IMR-90 (cell line): Measurements from ENCODE around the gene KHNYN. TPM values are rescaled to one million over a fixed set of nuclear protein-coding genes. Genes with fewer than 3 reads are reported as not detected.

Experiments
- ATAC-seq: fragments of 200-7000 bp; cut with Tn5 transposase; 2 replicates; pipeline ENCODE4 v1.9.1; 2020; ENCODE audit warnings: low read depth, mild to moderate bottlenecking, moderate library complexity
- BruUV-seq: library from RNA; stranded (reverse); fragments of 400-500 nt; replicated peaks from 2 replicates; lab custom pipeline; 2021; lab: Mats Ljungman, UMichigan
- CTCF ChIA-PET: fragments of 300-600 bp; formaldehyde crosslinking; extraction: SDS; loops from one replicate; lab custom pipeline; 2021; ENCODE audit warnings: antibody characterized with exemption; lab: Yijun Ruan, JAX
- POLR2A ChIA-PET: fragments of 300-600 bp; sonication (Branson Sonifier 250); formaldehyde crosslinking; loops from one replicate; lab custom pipeline; 2022; ENCODE audit warnings: antibody characterized with exemption; ENCODE audit not compliant: unreplicated experiment; lab: Charles Lee
- DNase-seq: peaks from one replicate; pipeline ENCODE4 v3.0.0; 2013
- H2AFZ ChIP-seq: replicated peaks from 2 replicates; pipeline ENCODE3; 2013; ENCODE audit warnings: low read length, mild to moderate bottlenecking; ENCODE audit not compliant: poor library complexity
- H2AK5ac ChIP-seq: 2 replicates; pipeline ENCODE4 v1.6.1; 2013; ENCODE audit warnings: low read depth, low read length, inconsistent platforms
- H2AK9ac ChIP-seq: replicated peaks from 2 replicates; pipeline ENCODE3; 2013; ENCODE audit warnings: mild to moderate bottlenecking, low read depth, low read length, moderate library complexity; ENCODE audit not compliant: poor library complexity
- H2BK120ac ChIP-seq: 2 replicates; pipeline ENCODE4 v1.6.1; 2013; ENCODE audit warnings: low read depth, low read length, inconsistent platforms
- H2BK15ac ChIP-seq: 3 replicates; pipeline ENCODE4 v1.6.1; 2013; ENCODE audit warnings: low read depth, low read length, inconsistent platforms
- H2BK20ac ChIP-seq: 2 replicates; pipeline ENCODE4 v1.6.1; 2013; ENCODE audit warnings: low read depth, mild to moderate bottlenecking, inconsistent platforms, low read length, moderate library complexity
- H2BK5ac ChIP-seq: 2 replicates; pipeline ENCODE4 v1.6.1; 2013; ENCODE audit warnings: mild to moderate bottlenecking, low read depth, low read length, inconsistent platforms; ENCODE audit not compliant: poor library complexity, severe bottlenecking
- H3K14ac ChIP-seq: replicated peaks from 2 replicates; pipeline ENCODE4 v1.6.1; 2013; ENCODE audit warnings: low read depth, low read length, inconsistent platforms
- H3K18ac ChIP-seq: 2 replicates; pipeline ENCODE4 v1.6.1; 2013; ENCODE audit warnings: low read depth, low read length, control low read depth
- H3K23ac ChIP-seq: 2 replicates; pipeline ENCODE4 v1.6.1; 2013; ENCODE audit warnings: low read depth, low read length, inconsistent platforms
- H3K27ac ChIP-seq: 2 replicates; pipeline ENCODE4 v1.5.1; 2013; ENCODE audit warnings: mild to moderate bottlenecking, control low read depth, low read length; ENCODE audit not compliant: insufficient read depth
- H3K27me3 ChIP-seq: 2 replicates; pipeline ENCODE4 v1.6.1; 2013; ENCODE audit warnings: low read length; ENCODE audit not compliant: control insufficient read depth, insufficient read depth
- H3K36me3 ChIP-seq: 2 replicates; pipeline ENCODE4 v1.6.1; 2013; ENCODE audit warnings: low read length, mixed read lengths; ENCODE audit not compliant: control insufficient read depth, insufficient read depth
- H3K4ac ChIP-seq: 2 replicates; pipeline ENCODE4 v1.6.1; 2013; ENCODE audit warnings: low read depth, low read length, inconsistent platforms
- H3K4me1 ChIP-seq: 2 replicates; pipeline ENCODE4 v1.6.1; 2013; ENCODE audit warnings: low read length, mixed read lengths; ENCODE audit not compliant: control insufficient read depth, insufficient read depth
- H3K4me2 ChIP-seq: 2 replicates; pipeline ENCODE4 v1.6.1; 2013; ENCODE audit warnings: low read depth, mild to moderate bottlenecking, control low read depth, low read length, moderate library complexity
- H3K4me3 ChIP-seq: 2 replicates; pipeline ENCODE4 v1.5.1; 2013; ENCODE audit warnings: low read depth, mild to moderate bottlenecking, control low read depth, low read length, moderate library complexity; ENCODE audit not compliant: insufficient read depth
- H3K56ac ChIP-seq: 2 replicates; pipeline ENCODE4 v1.6.1; 2013; ENCODE audit warnings: low read length, inconsistent platforms; ENCODE audit not compliant: insufficient read depth; ENCODE audit errors: extremely low read depth
- H3K79me1 ChIP-seq, 2 experiments: 2 replicates each; pipeline ENCODE4 v1.6.1; 2013; ENCODE audit warnings: low read length in 2 of 2, inconsistent platforms in 1 of 2, low read depth in 1 of 2
- H3K9ac ChIP-seq: 2 replicates; pipeline ENCODE4 v1.6.1; 2013; ENCODE audit warnings: low read depth, low read length, control low read depth
- H3K9me1 ChIP-seq: 2 replicates; pipeline ENCODE4 v1.6.1; 2013; ENCODE audit warnings: low read length, inconsistent platforms; ENCODE audit not compliant: insufficient read depth
- H3K9me3 ChIP-seq: 2 replicates; pipeline ENCODE4 v1.6.1; 2013; ENCODE audit warnings: low read length; ENCODE audit not compliant: control insufficient read depth, insufficient read depth
- H4K20me1 ChIP-seq: 2 replicates; pipeline ENCODE4 v1.6.1; 2013; ENCODE audit warnings: low read length, inconsistent platforms; ENCODE audit not compliant: insufficient read depth
- H4K5ac ChIP-seq: 2 replicates; pipeline ENCODE4 v1.6.1; 2013; ENCODE audit warnings: mild to moderate bottlenecking, low read depth, low read length, control low read depth
- H4K8ac ChIP-seq, 2 experiments: 2 replicates each; pipeline ENCODE4 v1.6.1; 2013; ENCODE audit warnings: low read depth in 2 of 2, low read length in 2 of 2, control low read depth in 1 of 2, inconsistent platforms in 1 of 2
- H4K91ac ChIP-seq: 2 replicates; pipeline ENCODE4 v1.6.1; 2013; ENCODE audit warnings: low read depth, low read length, inconsistent platforms; ENCODE audit not compliant: insufficient read depth
- BHLHE40 ChIP-seq: fragments of 150-350 bp; IDR thresholded peaks from 2 replicates; pipeline ENCODE4 v1.6.1; 2016; ENCODE audit warnings: mild to moderate bottlenecking, low read depth, low read length
- CEBPB ChIP-seq: IDR thresholded peaks from 2 replicates; pipeline ENCODE4 v1.6.1; 2012; ENCODE audit warnings: low read depth, low read length, improper control_type of control experiment
- CHD1 ChIP-seq: IDR thresholded peaks from 2 replicates; pipeline ENCODE4 v1.6.1; 2012; ENCODE audit warnings: low read depth, low read length, improper control_type of control experiment
- FOS ChIP-seq: fragments of 150-350 bp; IDR thresholded peaks from 2 replicates; pipeline ENCODE4 v1.6.1; 2016; ENCODE audit warnings: low read depth, low read length
- MAFK ChIP-seq: IDR thresholded peaks from 2 replicates; pipeline ENCODE4 v1.6.1; 2012; ENCODE audit warnings: low read depth, low read length, improper control_type of control experiment
- MAZ ChIP-seq: IDR thresholded peaks from 2 replicates; pipeline ENCODE4 v1.6.1; 2012; ENCODE audit warnings: low read depth, mild to moderate bottlenecking, low read length, improper control_type of control experiment, moderate library complexity, borderline replicate concordance
- MXI1 ChIP-seq: IDR thresholded peaks from 2 replicates; pipeline ENCODE4 v1.6.1; 2012; ENCODE audit warnings: low read depth, mild to moderate bottlenecking, low read length, moderate library complexity, borderline replicate concordance
- NFE2L2 ChIP-seq: fragments of 150-350 bp; IDR thresholded peaks from 2 replicates; pipeline ENCODE4 v1.6.1; 2016; ENCODE audit warnings: low read depth, mild to moderate bottlenecking, low read length
- POLR2A ChIP-seq: IDR thresholded peaks from 2 replicates; pipeline ENCODE4 v1.6.1; 2012; ENCODE audit warnings: mild to moderate bottlenecking, low read depth, low read length
- RAD21 ChIP-seq: IDR thresholded peaks from 2 replicates; pipeline ENCODE4 v1.6.1; 2012; ENCODE audit warnings: low read length, improper control_type of control experiment
- RCOR1 ChIP-seq: IDR thresholded peaks from 2 replicates; pipeline ENCODE4 v1.6.1; 2012; ENCODE audit warnings: mild to moderate bottlenecking, low read length, improper control_type of control experiment; ENCODE audit not compliant: insufficient replicate concordance
- RFX5 ChIP-seq: IDR thresholded peaks from 2 replicates; pipeline ENCODE4 v1.8.0; 2012; ENCODE audit warnings: low read depth, mild to moderate bottlenecking, low read length, moderate library complexity
- SMC3 ChIP-seq: fragments of 150-350 bp; IDR thresholded peaks from 2 replicates; pipeline ENCODE4 v1.6.1; 2016; ENCODE audit warnings: low read depth, mild to moderate bottlenecking, antibody characterized with exemption, low read length, moderate library complexity
- dilution Hi-C: fragments of 300-500 bp; cut with HindIII; formaldehyde crosslinking; loops from one replicate; pipeline ENCODE4 v1.14.3; 2018; ENCODE audit warnings: low sequenced_read_pairs; ENCODE audit not compliant: unreplicated experiment
- in situ Hi-C: fragments of 300-500 bp; cut with MboI; formaldehyde crosslinking; loops from 3 replicates; pipeline ENCODE4 v1.14.3; 2019; ENCODE audit warnings: low sequenced_read_pairs, inconsistent platforms, mixed read lengths
- intact Hi-C: fragments of 100-400 bp; cut with micrococcal nuclease; formaldehyde crosslinking; loops from 2 replicates; pipeline ENCODE4 v1.10.0; 2022
- polyA plus RNA-seq, 3 experiments: library from polyadenylated mRNA; depleted of rRNA; stranded (reverse); fragments of >200 nt; gene quantifications; 2 replicates each; pipeline ENCODE4 v1.2.3, GENCODE V29; 2012; ENCODE audit warnings: low replicate concordance in 1 of 3
- total RNA-seq: library from RNA; depleted of rRNA; stranded (reverse); fragments of >200 nt; gene quantifications from 2 replicates; pipeline ENCODE4 v1.2.3, GENCODE V29; 2012
- TF ChIP-seq, protein P1 (sequence below): fragments of 150-350 bp; IDR thresholded peaks from 2 replicates; pipeline ENCODE4 v1.6.1; 2017; ENCODE audit warnings: mild to moderate bottlenecking, antibody characterized with exemption, low read length, low read depth
- TF ChIP-seq, protein P2 (sequence below): conservative IDR thresholded peaks from 2 replicates; pipeline ENCODE4 v1.5.1; 2012; ENCODE audit warnings: mild to moderate bottlenecking, low read depth, low read length, improper control_type of control experiment
- TF ChIP-seq, protein P3 (sequence below): fragments of 150-350 bp; IDR thresholded peaks from 2 replicates; pipeline ENCODE4 v1.6.1; 2016; ENCODE audit warnings: low read depth, mild to moderate bottlenecking, low read length, moderate library complexity, borderline replicate concordance

KHNYN gene
- total and polyA plus RNA-seq, 2 of the 4 experiments (the other 2 are of a cell fraction), result 18.9 to 24.4 TPM

DNA sequence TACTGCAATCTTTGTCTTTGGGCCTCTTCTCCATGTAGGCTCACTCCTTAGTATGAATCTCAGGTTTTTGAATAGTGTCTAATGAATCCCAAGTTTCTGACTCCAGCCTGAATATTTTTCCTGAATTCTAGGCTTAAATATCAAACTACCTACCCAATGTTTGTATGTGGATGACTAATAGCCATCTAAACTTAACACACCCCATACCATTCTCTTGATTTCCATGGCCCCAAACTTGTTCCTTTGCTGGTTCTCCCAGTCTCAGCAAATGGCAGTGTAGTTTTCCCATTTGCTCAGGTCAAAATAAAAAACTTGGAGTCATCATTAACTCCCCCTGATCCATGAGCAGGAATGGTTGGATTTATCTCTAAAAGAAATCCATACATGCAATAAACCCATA lies 31.6 kb downstream of the KHNYN start:
- Histone ChIP-seq H4K20me1 (no peaks in the 10 kb centered on the region), H3K4me1 (no peaks in the 10 kb centered on the region), H3K14ac (no peak overlapping the region), H3K4ac (no peak overlapping the region), H3K4me2 (no peak overlapping the region), H3K9ac (no peak overlapping the region), H3K9me3 (0 out of 2 replicates have a peak, but pooled peaks cover 2% of the 10 kb centered on the region), H2BK20ac (no peak overlapping the region), H3K27ac (no peak overlapping the region), H2AFZ (no peak overlapping the region), H4K8ac (no peak overlapping the region), H3K9me1 (no peaks in the 10 kb centered on the region), H4K5ac (no peak overlapping the region), H3K18ac (no peak overlapping the region), H3K27me3 (no peaks in the 10 kb centered on the region), H2BK5ac (no peak overlapping the region), H3K4me3 (no peak overlapping the region), H2AK9ac (no peak overlapping the region), H2BK15ac (no peak overlapping the region), H4K91ac (no peak overlapping the region), H3K36me3 (no peaks in the 10 kb centered on the region), H3K79me1 (no peaks in the 10 kb centered on the region), H3K56ac (no peak overlapping the region), H2BK120ac (no peak overlapping the region), H3K23ac (no peak overlapping the region), H2AK5ac (no peak overlapping the region)
- ChIA-PET CTCF (no interaction called here), POLR2A (no interaction called here)
- no TSS peak for BruUV-seq
- dilution Hi-C loops, result no loop called here
- in situ Hi-C loops, result no loop called here
- intact Hi-C loops, result loop anchor here (10.0 kb wide), 1 partner anchor 163 kb away; no protein-coding TSS in a partner anchor
- TF ChIP-seq MAZ, result no peak
- no peak for TF ChIP-seq FOS
- TF ChIP-seq NFE2L2, result no peak
- TF ChIP-seq RAD21, result no peak
- TF ChIP-seq CEBPB, result no peak
- no peak for TF ChIP-seq RCOR1
- TF ChIP-seq, protein P1, sequence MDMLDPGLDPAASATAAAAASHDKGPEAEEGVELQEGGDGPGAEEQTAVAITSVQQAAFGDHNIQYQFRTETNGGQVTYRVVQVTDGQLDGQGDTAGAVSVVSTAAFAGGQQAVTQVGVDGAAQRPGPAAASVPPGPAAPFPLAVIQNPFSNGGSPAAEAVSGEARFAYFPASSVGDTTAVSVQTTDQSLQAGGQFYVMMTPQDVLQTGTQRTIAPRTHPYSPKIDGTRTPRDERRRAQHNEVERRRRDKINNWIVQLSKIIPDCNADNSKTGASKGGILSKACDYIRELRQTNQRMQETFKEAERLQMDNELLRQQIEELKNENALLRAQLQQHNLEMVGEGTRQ, result no peak
- no peak for TF ChIP-seq POLR2A
- no peak for TF ChIP-seq RFX5
- no peak for TF ChIP-seq MXI1
- TF ChIP-seq, protein P2, sequence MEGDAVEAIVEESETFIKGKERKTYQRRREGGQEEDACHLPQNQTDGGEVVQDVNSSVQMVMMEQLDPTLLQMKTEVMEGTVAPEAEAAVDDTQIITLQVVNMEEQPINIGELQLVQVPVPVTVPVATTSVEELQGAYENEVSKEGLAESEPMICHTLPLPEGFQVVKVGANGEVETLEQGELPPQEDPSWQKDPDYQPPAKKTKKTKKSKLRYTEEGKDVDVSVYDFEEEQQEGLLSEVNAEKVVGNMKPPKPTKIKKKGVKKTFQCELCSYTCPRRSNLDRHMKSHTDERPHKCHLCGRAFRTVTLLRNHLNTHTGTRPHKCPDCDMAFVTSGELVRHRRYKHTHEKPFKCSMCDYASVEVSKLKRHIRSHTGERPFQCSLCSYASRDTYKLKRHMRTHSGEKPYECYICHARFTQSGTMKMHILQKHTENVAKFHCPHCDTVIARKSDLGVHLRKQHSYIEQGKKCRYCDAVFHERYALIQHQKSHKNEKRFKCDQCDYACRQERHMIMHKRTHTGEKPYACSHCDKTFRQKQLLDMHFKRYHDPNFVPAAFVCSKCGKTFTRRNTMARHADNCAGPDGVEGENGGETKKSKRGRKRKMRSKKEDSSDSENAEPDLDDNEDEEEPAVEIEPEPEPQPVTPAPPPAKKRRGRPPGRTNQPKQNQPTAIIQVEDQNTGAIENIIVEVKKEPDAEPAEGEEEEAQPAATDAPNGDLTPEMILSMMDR, result no peak
- no peak for TF ChIP-seq MAFK
- TF ChIP-seq BHLHE40, result no peak
- TF ChIP-seq CHD1, result no peak
- TF ChIP-seq, protein P3, sequence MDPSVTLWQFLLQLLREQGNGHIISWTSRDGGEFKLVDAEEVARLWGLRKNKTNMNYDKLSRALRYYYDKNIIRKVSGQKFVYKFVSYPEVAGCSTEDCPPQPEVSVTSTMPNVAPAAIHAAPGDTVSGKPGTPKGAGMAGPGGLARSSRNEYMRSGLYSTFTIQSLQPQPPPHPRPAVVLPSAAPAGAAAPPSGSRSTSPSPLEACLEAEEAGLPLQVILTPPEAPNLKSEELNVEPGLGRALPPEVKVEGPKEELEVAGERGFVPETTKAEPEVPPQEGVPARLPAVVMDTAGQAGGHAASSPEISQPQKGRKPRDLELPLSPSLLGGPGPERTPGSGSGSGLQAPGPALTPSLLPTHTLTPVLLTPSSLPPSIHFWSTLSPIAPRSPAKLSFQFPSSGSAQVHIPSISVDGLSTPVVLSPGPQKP, result no peak
- no peak for TF ChIP-seq SMC3
- no peak for ATAC-seq
- no peak for DNase-seq
